DND-41 (cell line): ENCODE results near the gene CH25H.

ENCODE experiments used
- CTCF ChIP-seq: IDR thresholded peaks from 2 replicates; pipeline ENCODE4 v1.5.1; 2012; ENCODE audit warnings: borderline replicate concordance, low read length, moderate library complexity, mild to moderate bottlenecking; ENCODE audit not compliant: poor library complexity, severe bottlenecking; ENCODE audit errors: extremely low read depth
- EZH2 ChIP-seq: IDR thresholded peaks from 3 replicates; pipeline ENCODE4 v1.6.1; 2012; ENCODE audit warnings: borderline replicate concordance, low read depth, mild to moderate bottlenecking, moderate library complexity, low read length, inconsistent platforms; ENCODE audit not compliant: severe bottlenecking

DNA sequence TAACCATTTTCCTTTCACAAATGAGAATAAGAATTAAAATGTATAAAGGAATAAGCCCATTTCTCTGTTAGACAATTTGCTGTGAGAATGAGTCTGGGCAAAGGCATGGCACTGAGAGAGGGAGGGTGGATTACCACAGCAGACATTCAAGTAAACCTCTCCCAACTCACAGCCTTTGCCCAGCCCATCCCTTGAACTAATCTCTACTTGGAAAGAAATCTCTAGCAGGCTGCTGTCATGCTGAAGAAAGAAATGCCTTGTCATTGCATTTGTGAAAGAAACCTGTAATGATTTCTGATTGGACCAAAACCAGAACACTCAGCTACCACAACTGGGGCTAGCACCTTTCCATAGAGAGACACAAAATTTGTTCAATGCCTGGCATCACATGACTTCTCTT is 39.2 kb downstream of the CH25H start:
- TF ChIP-seq CTCF: no peak
- TF ChIP-seq EZH2: no peak
